Neutrophil (primary cell): Measurements from ENCODE around the gene TADA1.

ENCODE experiments used
- H3K27ac ChIP-seq: fragments of 200-600 bp; sonication (generic); 2 replicates; pipeline ENCODE4 v1.5.1; 2016; ENCODE audit warnings: mild to moderate bottlenecking, moderate library complexity
- H3K27me3 ChIP-seq: fragments of 200-600 bp; sonication (generic); 2 replicates; pipeline ENCODE4 v1.6.0; 2016; ENCODE audit warnings: mild to moderate bottlenecking
- H3K36me3 ChIP-seq: fragments of 200-600 bp; sonication (generic); 2 replicates; pipeline ENCODE4 v1.5.1; 2017
- H3K4me1 ChIP-seq, 2 experiments: fragments of 200-600 bp in 1 of 2; sonication (generic) in 1 of 2; 1 replicate in 1 of 2; 2 replicates in 1 of 2; pipeline versions ENCODE4 v1.5.1 to v1.6.1; 2013 to 2016; ENCODE audit warnings: low read depth in 1 of 2, low read length in 1 of 2, mild to moderate bottlenecking in 1 of 2, moderate library complexity in 1 of 2; ENCODE audit not compliant: control insufficient read depth in 1 of 2, insufficient read depth in 1 of 2
- H3K4me3 ChIP-seq, 2 experiments: fragments of 200-600 bp in 1 of 2; sonication (generic) in 1 of 2; 1 replicate in 1 of 2; 2 replicates in 1 of 2; pipeline ENCODE4 v1.5.1; 2013 to 2016; ENCODE audit warnings: low read depth in 1 of 2, low read length in 1 of 2, mild to moderate bottlenecking in 1 of 2, moderate library complexity in 1 of 2
- H3K9me3 ChIP-seq: fragments of 200-600 bp; sonication (generic); 2 replicates; pipeline ENCODE4 v1.5.1; 2016
- CTCF ChIP-seq: fragments of 200-600 bp; sonication (generic); IDR thresholded peaks from 2 replicates; pipeline ENCODE4 v1.5.1; 2016; ENCODE audit warnings: antibody characterized with exemption

The TADA1 gene

DNA sequence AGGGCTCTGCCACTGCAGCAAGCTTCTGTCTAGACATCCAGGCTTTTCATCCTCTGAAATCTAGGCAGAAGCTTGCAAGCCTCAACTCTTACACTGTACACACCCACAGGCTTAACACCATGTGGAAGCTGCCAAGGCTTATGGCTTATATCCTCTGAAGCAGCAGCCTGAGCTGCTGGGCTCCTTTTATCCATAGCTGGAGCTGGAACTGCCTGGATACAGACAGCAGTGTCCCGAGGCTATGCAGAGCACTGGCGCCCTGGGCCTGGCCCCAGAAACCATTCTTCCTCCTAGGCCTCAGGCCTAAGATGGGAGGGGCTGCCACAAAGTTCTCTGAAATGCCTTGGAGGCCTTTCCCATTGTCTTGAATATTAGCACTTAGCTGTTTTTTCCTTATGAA, 56.1 kb downstream of the TADA1 start:
- no peaks in the 10 kb centered on the region for H3K9me3 ChIP-seq
- H3K36me3 ChIP-seq: no peaks in the 10 kb centered on the region
- H3K27ac ChIP-seq: no peak overlapping the region
- no peak for TF ChIP-seq CTCF
- H3K4me1 ChIP-seq: no peaks in the 10 kb centered on the region
- H3K4me3 ChIP-seq: no peak overlapping the region
- no peaks in the 10 kb centered on the region for H3K27me3 ChIP-seq

DNA sequence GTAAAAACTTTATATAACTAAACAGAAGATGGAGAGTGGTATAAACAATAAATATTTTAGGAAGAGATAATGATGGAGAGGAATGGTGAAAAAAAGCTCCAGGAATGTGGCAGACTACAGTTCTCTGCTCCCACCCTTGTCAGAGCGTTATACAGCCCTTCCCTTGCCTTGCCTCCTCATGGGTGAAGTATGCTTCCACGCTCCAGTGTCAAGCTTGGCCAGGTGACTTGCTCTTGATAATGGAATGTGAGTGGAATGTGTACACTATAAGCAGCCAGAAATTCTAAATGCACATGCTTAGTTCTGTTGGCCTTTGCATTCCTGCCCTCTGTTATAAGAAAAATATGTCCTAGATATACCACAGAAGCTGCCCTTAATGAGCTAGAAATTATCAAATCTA, 61.5 kb downstream of the TADA1 start:
- H3K4me3 ChIP-seq: no peak overlapping the region
- no peak overlapping the region for H3K27ac ChIP-seq
- H3K27me3 ChIP-seq: no peaks in the 10 kb centered on the region
- no peaks in the 10 kb centered on the region for H3K4me1 ChIP-seq
- H3K36me3 ChIP-seq: no peaks in the 10 kb centered on the region
- TF ChIP-seq CTCF: no peak
- no peaks in the 10 kb centered on the region for H3K9me3 ChIP-seq

DNA sequence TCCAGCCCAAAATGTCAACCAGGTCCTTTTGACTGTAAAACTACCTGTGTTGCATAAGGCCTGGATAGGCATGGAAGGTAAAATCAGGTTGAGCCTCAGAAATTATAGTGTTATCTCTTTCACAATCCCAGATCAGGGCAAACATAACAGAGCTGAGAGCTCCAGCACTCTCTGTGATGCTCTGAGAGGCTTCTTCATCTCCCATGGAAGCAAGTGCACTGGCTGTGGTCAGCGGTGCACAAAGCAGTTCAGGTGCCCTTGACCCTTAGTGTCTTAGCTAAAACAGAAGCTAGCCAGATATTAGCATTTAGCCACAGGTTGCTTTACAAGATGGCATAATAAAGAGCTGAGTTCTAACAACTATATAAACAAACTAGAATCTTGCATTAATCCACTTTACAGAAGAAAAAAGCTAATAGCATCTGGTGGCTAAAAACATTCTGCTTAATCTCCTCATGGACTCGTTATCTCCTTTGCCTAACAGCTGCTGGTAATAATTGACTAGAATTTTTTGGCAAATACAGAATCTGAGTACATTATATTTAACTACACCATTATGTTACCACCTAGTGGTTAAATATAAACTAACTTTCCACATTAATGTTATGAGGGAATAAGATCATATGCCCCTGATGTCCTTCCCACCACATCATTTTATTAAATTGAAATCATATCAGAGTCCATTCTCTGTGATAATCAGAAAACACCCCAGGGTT, 62.4 kb downstream of the TADA1 start:
- Histone ChIP-seq H3K9me3 (no peaks in the 10 kb centered on the region), H3K4me3 (no peak overlapping the region), H3K27ac (no peak overlapping the region), H3K36me3 (no peaks in the 10 kb centered on the region), H3K4me1 (no peaks in the 10 kb centered on the region), H3K27me3 (peaks cover 5% of the 10 kb centered on the region)
- TF ChIP-seq CTCF: no peak

DNA sequence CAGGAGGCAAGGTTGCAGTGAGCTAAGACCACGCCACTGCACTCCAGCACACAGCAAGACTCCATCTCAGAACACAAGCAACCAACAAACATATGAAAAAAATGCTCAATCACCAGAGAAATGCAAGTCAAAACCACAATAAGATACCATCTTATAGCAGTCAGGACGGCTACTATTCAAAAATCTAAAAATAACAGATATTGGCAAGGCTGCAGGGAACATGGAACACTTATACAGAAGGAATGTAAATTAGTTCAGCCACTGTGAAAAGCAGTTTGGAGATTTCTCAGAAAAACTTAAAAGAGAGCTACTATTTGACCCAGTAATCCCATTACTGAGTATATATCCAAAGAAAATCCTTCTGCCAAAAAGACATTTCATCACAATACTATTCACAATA, 64.4 kb downstream of the TADA1 start:
- no peaks in the 10 kb centered on the region for H3K9me3 ChIP-seq
- H3K4me3 ChIP-seq: no peak overlapping the region
- TF ChIP-seq CTCF: no peak
- no peak overlapping the region for H3K27ac ChIP-seq
- H3K27me3 ChIP-seq: peaks cover 5% of the 10 kb centered on the region
- no peaks in the 10 kb centered on the region for H3K4me1 ChIP-seq
- no peaks in the 10 kb centered on the region for H3K36me3 ChIP-seq

DNA sequence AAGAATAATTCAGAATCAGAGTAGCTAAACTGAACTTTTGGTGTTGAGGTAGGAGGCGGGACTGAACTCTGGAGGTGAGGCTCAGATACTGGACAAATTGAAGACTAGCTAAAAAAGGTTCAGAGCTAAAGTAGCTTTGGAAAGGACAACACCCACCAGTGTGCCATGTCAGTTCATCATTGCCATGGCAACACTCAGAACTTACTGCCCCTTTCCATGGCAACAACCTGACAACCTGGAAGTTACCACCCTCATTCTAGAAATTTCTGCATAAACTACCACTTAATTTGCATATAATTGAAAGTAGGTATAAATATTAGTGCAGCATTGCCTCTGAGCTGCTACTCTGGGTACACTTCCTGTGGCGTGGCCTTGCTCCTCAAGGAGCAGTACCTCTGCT, 67.1 kb downstream of the TADA1 start:
- no peak overlapping the region for H3K4me3 ChIP-seq
- H3K27ac ChIP-seq: no peak overlapping the region
- H3K36me3 ChIP-seq: no peaks in the 10 kb centered on the region
- H3K9me3 ChIP-seq: no peaks in the 10 kb centered on the region
- no peak for TF ChIP-seq CTCF
- H3K27me3 ChIP-seq: peaks cover 5% of the 10 kb centered on the region
- no peaks in the 10 kb centered on the region for H3K4me1 ChIP-seq
